Hepatocyte (in vitro differentiated cells): ENCODE measurements around the gene GRHPR. TPM values are rescaled to one million over a fixed set of nuclear protein-coding genes. Genes with fewer than 3 reads are reported as not detected.
A peak's percentile ranks its signal among the peaks of the same experiment; 100 is the strongest.

Experiments
- DNase-seq: peaks from one replicate; pipeline ENCODE4 v3.0.0-alpha.2; 2016; ENCODE audit warnings: low spot score
- H2AFZ ChIP-seq: fragments of 200-600 bp; sonication (generic); 2 replicates; pipeline ENCODE4 v1.6.0; 2016; ENCODE audit warnings: antibody characterized with exemption, mild to moderate bottlenecking
- H3K27ac ChIP-seq: fragments of 200-600 bp; sonication (generic); 2 replicates; pipeline ENCODE4 v1.5.1; 2016; ENCODE audit warnings: mild to moderate bottlenecking
- H3K27me3 ChIP-seq: fragments of 200-600 bp; sonication (generic); 2 replicates; pipeline ENCODE4 v1.6.1; 2016
- H3K36me3 ChIP-seq: fragments of 200-600 bp; sonication (generic); replicated peaks from 2 replicates; pipeline ENCODE4 v1.5.1; 2016; ENCODE audit warnings: low read depth; ENCODE audit not compliant: insufficient read depth
- H3K4me1 ChIP-seq: fragments of 200-600 bp; sonication (generic); 2 replicates; pipeline ENCODE4 v1.5.1; 2016; ENCODE audit warnings: mild to moderate bottlenecking, moderate library complexity; ENCODE audit not compliant: insufficient read depth
- H3K4me2 ChIP-seq: fragments of 200-600 bp; sonication (generic); 2 replicates; pipeline ENCODE4 v1.6.0; 2016
- H3K4me3 ChIP-seq: fragments of 200-600 bp; sonication (generic); 2 replicates; pipeline ENCODE4 v1.5.1; 2016; ENCODE audit warnings: mild to moderate bottlenecking
- H3K79me2 ChIP-seq: fragments of 200-600 bp; sonication (generic); 2 replicates; pipeline ENCODE4 v1.6.0; 2017; ENCODE audit warnings: mild to moderate bottlenecking
- H3K9me2 ChIP-seq: fragments of 200-600 bp; sonication (generic); replicated peaks from 2 replicates; pipeline ENCODE4 v1.6.0; 2017; ENCODE audit warnings: mild to moderate bottlenecking; ENCODE audit not compliant: insufficient read depth
- H3K9me3 ChIP-seq: fragments of 200-600 bp; sonication (generic); 2 replicates; pipeline ENCODE4 v1.5.1; 2016; ENCODE audit warnings: low read depth, mild to moderate bottlenecking
- H4K20me1 ChIP-seq: fragments of 200-600 bp; sonication (generic); 2 replicates; pipeline ENCODE4 v1.6.0; 2016; ENCODE audit warnings: mild to moderate bottlenecking; ENCODE audit not compliant: insufficient read depth, poor library complexity, severe bottlenecking
- EZH2 ChIP-seq: fragments of 200-600 bp; sonication (generic); IDR thresholded peaks from 2 replicates; pipeline ENCODE4 v1.6.1; 2016; ENCODE audit warnings: antibody characterized with exemption, mild to moderate bottlenecking, borderline replicate concordance
- EZH2phosphoT487 ChIP-seq: fragments of 200-600 bp; sonication (generic); IDR thresholded peaks from one replicate; pipeline ENCODE4 v1.6.1; 2018; ENCODE audit warnings: antibody characterized with exemption, mild to moderate bottlenecking, low read depth, moderate library complexity; ENCODE audit not compliant: unreplicated experiment, severe bottlenecking
- WGBS: methylation state at CpG from one replicate; pipeline ENCODE4 v1.1.6; 2016; ENCODE audit warnings: low lambda C conversion rate; ENCODE audit errors: missing lambda C conversion rate; 5-methylcytosine and 5-hydroxymethylcytosine counted together
- polyA plus RNA-seq: library from polyadenylated mRNA; unstranded; fragments of >200 nt; fragmentation: Nextera tagmentation; extraction: Ambion mirVana; gene quantifications from 2 replicates; pipeline ENCODE4 v1.2.1, GENCODE V29; 2016
- total RNA-seq: library from RNA; depleted of rRNA; stranded (reverse); fragments of >200 nt; gene quantifications from 2 replicates; pipeline ENCODE4 v1.2.3, GENCODE V29; 2014
- TF ChIP-seq, protein P1 (sequence below): fragments of 200-600 bp; sonication (generic); IDR thresholded peaks from 2 replicates; pipeline ENCODE4 v1.5.1; 2016; ENCODE audit warnings: antibody characterized with exemption, mild to moderate bottlenecking; ENCODE audit not compliant: poor library complexity

GRHPR gene
- total and polyA plus RNA-seq, 2 experiments from 2014 or later = 137 to 168 TPM

DNA sequence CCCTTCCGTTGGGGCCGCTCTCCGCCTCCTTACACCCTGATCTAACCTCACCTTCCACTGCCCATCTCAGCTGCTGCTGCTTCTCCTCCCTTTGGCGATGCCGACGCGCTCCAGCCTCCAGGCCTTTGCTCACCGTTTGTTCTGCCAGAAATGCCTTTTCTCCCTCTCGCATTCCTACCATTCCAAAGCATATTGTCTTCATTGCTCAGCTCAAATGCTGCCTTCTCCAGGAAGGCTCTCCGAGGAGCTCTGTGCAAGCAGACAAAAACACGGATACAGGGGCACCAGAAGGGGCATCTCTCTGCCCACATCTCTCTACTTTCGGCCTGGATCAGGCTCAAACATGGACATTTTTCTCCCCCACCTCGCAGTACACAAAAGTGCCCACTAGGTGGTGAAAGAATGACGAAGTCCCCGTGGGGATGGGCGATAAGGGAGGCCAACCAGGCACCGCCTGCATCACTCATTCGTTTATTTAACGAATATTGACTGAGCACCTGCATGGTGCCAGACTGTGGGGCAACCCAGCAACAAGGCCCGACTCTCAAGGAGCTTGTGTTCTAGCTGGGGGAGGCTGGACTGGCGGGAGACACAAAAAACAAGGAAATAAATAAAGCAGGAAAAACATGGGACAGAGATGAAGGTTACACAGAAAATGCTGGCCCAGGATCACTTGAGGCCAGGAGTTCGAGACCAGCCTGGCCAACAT lies 7.3 kb upstream of the GRHPR start:
- peaks cover 11% of the 10 kb centered on the region for H3K4me1 ChIP-seq
- H3K27me3 ChIP-seq = no peaks in the 10 kb centered on the region
- peak; percentile 88 for DNase-seq
- no peaks in the 10 kb centered on the region for H3K9me3 ChIP-seq
- H3K36me3 ChIP-seq = no peaks in the 10 kb centered on the region
- no peak overlapping the region for H3K4me3 ChIP-seq
- 25% methylated on average over 22 of the region's 22 CpGs for WGBS
- no peak overlapping the region for H3K27ac ChIP-seq
- H3K9me2 ChIP-seq = no peaks in the 10 kb centered on the region
- H3K79me2 ChIP-seq = no peaks in the 10 kb centered on the region
- TF ChIP-seq, protein P1, sequence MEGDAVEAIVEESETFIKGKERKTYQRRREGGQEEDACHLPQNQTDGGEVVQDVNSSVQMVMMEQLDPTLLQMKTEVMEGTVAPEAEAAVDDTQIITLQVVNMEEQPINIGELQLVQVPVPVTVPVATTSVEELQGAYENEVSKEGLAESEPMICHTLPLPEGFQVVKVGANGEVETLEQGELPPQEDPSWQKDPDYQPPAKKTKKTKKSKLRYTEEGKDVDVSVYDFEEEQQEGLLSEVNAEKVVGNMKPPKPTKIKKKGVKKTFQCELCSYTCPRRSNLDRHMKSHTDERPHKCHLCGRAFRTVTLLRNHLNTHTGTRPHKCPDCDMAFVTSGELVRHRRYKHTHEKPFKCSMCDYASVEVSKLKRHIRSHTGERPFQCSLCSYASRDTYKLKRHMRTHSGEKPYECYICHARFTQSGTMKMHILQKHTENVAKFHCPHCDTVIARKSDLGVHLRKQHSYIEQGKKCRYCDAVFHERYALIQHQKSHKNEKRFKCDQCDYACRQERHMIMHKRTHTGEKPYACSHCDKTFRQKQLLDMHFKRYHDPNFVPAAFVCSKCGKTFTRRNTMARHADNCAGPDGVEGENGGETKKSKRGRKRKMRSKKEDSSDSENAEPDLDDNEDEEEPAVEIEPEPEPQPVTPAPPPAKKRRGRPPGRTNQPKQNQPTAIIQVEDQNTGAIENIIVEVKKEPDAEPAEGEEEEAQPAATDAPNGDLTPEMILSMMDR = peak; percentile 77
- TF ChIP-seq EZH2phosphoT487 (no peak), EZH2 (no peak)
- peak overlapping the region; percentile 35 for H2AFZ ChIP-seq
- H3K4me2 ChIP-seq = peak overlapping the region; percentile 54
- H4K20me1 ChIP-seq = no peaks in the 10 kb centered on the region

DNA sequence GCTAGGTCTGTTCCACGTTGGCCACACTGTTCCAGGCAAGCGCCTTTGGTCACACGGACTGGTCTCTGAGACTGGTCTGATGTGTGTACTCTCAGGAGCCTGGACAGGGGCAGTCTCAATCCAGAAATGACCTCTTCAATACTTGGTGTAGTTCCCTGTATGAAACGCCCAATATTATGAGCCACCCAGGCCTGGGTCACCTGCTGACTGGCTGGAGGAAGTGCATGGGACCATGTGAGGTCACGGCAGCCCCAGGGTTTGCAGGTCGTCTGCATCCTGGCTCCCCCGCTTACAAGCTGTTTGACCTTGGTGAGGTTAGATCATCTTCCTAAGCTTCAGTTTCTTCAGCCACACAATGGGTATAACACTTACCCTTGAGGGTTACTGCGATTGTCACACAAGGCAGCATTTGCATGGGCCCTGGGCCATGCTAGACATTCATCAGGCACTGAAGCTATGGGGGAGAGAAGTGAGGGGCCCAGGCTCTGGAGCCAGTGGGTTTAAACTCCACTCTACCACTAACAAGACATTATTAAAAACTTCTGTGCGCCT lies 5.2 kb upstream of the GRHPR start:
- H3K79me2 ChIP-seq = no peaks in the 10 kb centered on the region
- H2AFZ ChIP-seq = no peak overlapping the region
- WGBS = 93% methylated on average over 9 of the region's 9 CpGs
- H4K20me1 ChIP-seq = no peaks in the 10 kb centered on the region
- H3K4me1 ChIP-seq = peaks cover 11% of the 10 kb centered on the region
- H3K9me3 ChIP-seq = no peaks in the 10 kb centered on the region
- DNase-seq = no peak
- no peak overlapping the region for H3K27ac ChIP-seq
- TF ChIP-seq, protein P1 = no peak
- no peak for TF ChIP-seq EZH2phosphoT487
- TF ChIP-seq EZH2 = no peak
- H3K36me3 ChIP-seq = no peaks in the 10 kb centered on the region
- H3K4me3 ChIP-seq = no peak overlapping the region
- H3K9me2 ChIP-seq = no peaks in the 10 kb centered on the region
- H3K4me2 ChIP-seq = no peak overlapping the region
- no peaks in the 10 kb centered on the region for H3K27me3 ChIP-seq

DNA sequence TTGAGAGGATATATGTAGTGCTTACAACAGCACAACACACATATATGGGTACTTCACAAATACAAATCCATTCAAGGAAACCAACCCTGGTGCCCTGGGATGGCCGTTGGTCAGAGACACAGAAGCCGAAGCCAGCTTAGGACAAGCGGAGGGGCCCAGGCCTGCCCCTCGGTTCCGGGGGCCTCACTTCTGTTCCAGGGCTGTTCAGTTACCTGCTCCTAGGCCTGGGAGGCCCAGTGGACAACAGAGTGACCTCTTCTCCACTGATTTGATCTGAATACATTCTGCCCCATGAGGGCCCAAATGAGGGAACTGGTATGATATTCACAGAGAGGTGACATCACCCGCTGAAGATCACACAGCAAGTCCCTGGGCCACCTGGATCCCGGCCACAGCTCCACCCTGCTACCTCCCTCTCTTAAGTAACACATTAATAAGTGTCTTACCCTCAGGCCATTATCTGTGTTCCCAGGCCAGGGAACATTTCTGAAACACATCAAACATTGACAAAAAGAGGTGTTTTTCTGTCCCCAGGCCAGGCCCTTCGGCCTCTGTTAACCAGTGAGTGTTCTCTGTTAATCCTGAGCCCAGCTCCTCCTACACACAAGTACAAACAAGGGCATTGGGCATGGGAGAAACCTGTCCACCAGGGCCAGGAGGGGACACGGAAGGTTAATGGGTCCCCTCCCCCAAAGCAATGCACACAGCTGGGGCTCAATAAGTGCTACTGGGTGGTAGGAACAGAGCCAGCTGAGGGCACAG lies 4.5 kb upstream of the GRHPR start:
- no peaks in the 10 kb centered on the region for H4K20me1 ChIP-seq
- H3K79me2 ChIP-seq = peaks cover 4% of the 10 kb centered on the region
- no peak overlapping the region for H3K4me2 ChIP-seq
- 79% methylated on average over 9 of the region's 9 CpGs for WGBS
- H3K36me3 ChIP-seq = no peaks in the 10 kb centered on the region
- peak; percentile 45 for DNase-seq
- TF ChIP-seq, protein P1 = no peak
- TF ChIP-seq EZH2phosphoT487 = no peak
- TF ChIP-seq EZH2 = no peak
- no peak overlapping the region for H3K27ac ChIP-seq
- no peak overlapping the region for H3K4me3 ChIP-seq
- peaks cover 11% of the 10 kb centered on the region for H3K4me1 ChIP-seq
- no peaks in the 10 kb centered on the region for H3K9me3 ChIP-seq
- H3K9me2 ChIP-seq = no peaks in the 10 kb centered on the region
- no peak overlapping the region for H2AFZ ChIP-seq
- H3K27me3 ChIP-seq = no peaks in the 10 kb centered on the region
